ENCODE data around the gene FAM222A. TPM values are rescaled to one million over a fixed set of nuclear protein-coding genes. Genes with fewer than 3 reads are reported as not detected.

Gene FAM222A
- total RNA-seq, 1 experiment from 2014 or later: 5.5 TPM

DNA sequence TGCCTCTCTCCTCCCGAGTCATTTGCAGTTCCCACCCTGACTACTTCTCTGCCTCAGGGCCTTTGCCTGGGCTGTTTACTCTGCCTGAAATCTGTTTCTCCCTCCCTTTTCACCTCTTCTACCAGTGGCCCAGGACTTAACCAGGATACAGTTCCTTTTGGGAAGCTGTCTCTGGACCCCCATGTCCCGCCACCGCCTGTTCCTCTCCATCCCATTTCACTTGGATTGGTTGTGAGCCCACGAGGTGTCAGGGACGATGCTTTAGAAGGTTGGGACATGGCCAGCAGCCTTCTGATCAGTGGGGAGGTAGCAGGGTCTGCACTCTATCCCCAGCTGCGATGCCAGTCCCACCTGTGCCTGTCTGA, 51.8 kb downstream of the FAM222A start:
- ChIA-PET POLR2A (ENCODE audit: low non-redundant PET) (no interaction called here), CTCF (no interaction called here)
- no TSS peak for BruUV-seq (replicated peaks)
- no peaks in the 10 kb centered on the region for H3K36me3 ChIP-seq (ENCODE audit: insufficient read depth, low read length, poor library complexity, severe bottlenecking)
- H3K9me3 ChIP-seq (ENCODE audit: low read depth, low read length, poor library complexity, severe bottlenecking): no peaks in the 10 kb centered on the region
- H3K27ac ChIP-seq (ENCODE audit: low read depth, low read length, poor library complexity, severe bottlenecking): no peak overlapping the region
- DNase-seq (ENCODE audit: low spot score): no peak
- intact Hi-C loops (cut with micrococcal nuclease; ENCODE audit: unreplicated experiment): no loop called here
- H3K4me1 ChIP-seq (ENCODE audit: insufficient read depth, low read length, poor library complexity, severe bottlenecking): no peaks in the 10 kb centered on the region
- no peak overlapping the region for H3K4me3 ChIP-seq (ENCODE audit: low read depth, low read length, poor library complexity, severe bottlenecking)
- TF ChIP-seq EZH2 (IDR thresholded peaks at IDR 0.05; ENCODE audit: borderline replicate concordance, low read depth, low read length, poor library complexity, severe bottlenecking) (no peak), CTCF (conservative IDR thresholded peaks at IDR 0.05; ENCODE audit: low read depth, low read length) (no peak)
- H3K27me3 ChIP-seq (replicated peaks; ENCODE audit: insufficient read depth, low read depth, low read length, poor library complexity): no peaks in the 10 kb centered on the region

GRCh38 chr12:109766251-109766778, 52.7 kb downstream of the FAM222A start:
- no peak for DNase-seq (ENCODE audit: low spot score)
- Histone ChIP-seq H3K4me3 (ENCODE audit: low read depth, low read length, poor library complexity, severe bottlenecking) (no peak overlapping the region), H3K36me3 (ENCODE audit: insufficient read depth, low read length, poor library complexity, severe bottlenecking) (no peaks in the 10 kb centered on the region), H3K27me3 (replicated peaks; ENCODE audit: insufficient read depth, low read depth, low read length, poor library complexity) (no peaks in the 10 kb centered on the region), H3K4me1 (ENCODE audit: insufficient read depth, low read length, poor library complexity, severe bottlenecking) (no peaks in the 10 kb centered on the region), H3K9me3 (ENCODE audit: low read depth, low read length, poor library complexity, severe bottlenecking) (no peaks in the 10 kb centered on the region), H3K27ac (ENCODE audit: low read depth, low read length, poor library complexity, severe bottlenecking) (no peak overlapping the region)
- intact Hi-C loops (cut with micrococcal nuclease; ENCODE audit: unreplicated experiment): no loop called here
- no TSS peak for BruUV-seq (replicated peaks)
- no peak for TF ChIP-seq CTCF (conservative IDR thresholded peaks at IDR 0.05; ENCODE audit: low read depth, low read length)
- no peak for TF ChIP-seq EZH2 (IDR thresholded peaks at IDR 0.05; ENCODE audit: borderline replicate concordance, low read depth, low read length, poor library complexity, severe bottlenecking)
- ChIA-PET CTCF (no interaction called here), POLR2A (ENCODE audit: low non-redundant PET) (no interaction called here)

DNA sequence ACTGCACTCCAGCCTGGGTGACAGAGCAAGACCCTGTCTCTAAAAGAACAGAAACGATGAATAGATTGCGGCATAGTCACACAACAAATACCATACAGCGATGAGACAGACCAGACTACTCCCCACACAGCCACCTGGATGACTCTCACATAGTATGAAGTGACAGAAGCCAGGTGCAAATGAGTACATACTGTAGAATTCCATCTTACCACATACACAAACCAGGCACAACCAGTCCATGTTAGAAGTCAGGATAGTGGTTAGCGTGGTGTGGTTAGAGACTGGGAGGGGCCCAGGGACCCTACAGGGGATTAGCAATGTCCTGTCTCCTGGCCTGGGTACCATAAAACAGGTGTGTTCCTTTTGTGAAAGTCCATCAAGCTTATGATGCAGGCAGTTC, 53.8 kb downstream of the FAM222A start:
- Histone ChIP-seq H3K4me1 (ENCODE audit: insufficient read depth, low read length, poor library complexity, severe bottlenecking) (no peaks in the 10 kb centered on the region), H3K4me3 (ENCODE audit: low read depth, low read length, poor library complexity, severe bottlenecking) (no peak overlapping the region), H3K27ac (ENCODE audit: low read depth, low read length, poor library complexity, severe bottlenecking) (no peak overlapping the region), H3K9me3 (ENCODE audit: low read depth, low read length, poor library complexity, severe bottlenecking) (no peaks in the 10 kb centered on the region), H3K27me3 (replicated peaks; ENCODE audit: insufficient read depth, low read depth, low read length, poor library complexity) (no peaks in the 10 kb centered on the region), H3K36me3 (ENCODE audit: insufficient read depth, low read length, poor library complexity, severe bottlenecking) (no peaks in the 10 kb centered on the region)
- intact Hi-C loops (cut with micrococcal nuclease; ENCODE audit: unreplicated experiment): no loop called here
- POLR2A ChIA-PET (ENCODE audit: low non-redundant PET): no interaction called here
- no peak for DNase-seq (ENCODE audit: low spot score)
- CTCF ChIA-PET: no interaction called here
- BruUV-seq (replicated peaks): no TSS peak
- TF ChIP-seq EZH2 (IDR thresholded peaks at IDR 0.05; ENCODE audit: borderline replicate concordance, low read depth, low read length, poor library complexity, severe bottlenecking) (no peak), CTCF (conservative IDR thresholded peaks at IDR 0.05; ENCODE audit: low read depth, low read length) (no peak)
